ENCODE data around the gene C19orf67. TPM values are rescaled to one million over a fixed set of nuclear protein-coding genes. Genes with fewer than 3 reads are reported as not detected.

The C19orf67 gene
- total and polyA plus RNA-seq, 2 donors from 2014 or later: not detected

- H3K4me1 ChIP-seq (ENCODE audit: control insufficient read depth in 2 of 3, insufficient read depth in 2 of 3, low read depth in 1 of 3, low read length in 3 of 3): peaks cover 0 to 7% (median 6%) of the 10 kb centered on the region in 3 donors
- FAIRE-seq (no peak), DNase-seq (no peak)
- no peak for TF ChIP-seq CTCF (IDR thresholded peaks at IDR 0.05; ENCODE audit: borderline replicate concordance, extremely low read depth, insufficient read depth)
- no peaks in the 10 kb centered on the region for H3K27me3 ChIP-seq (ENCODE audit: control insufficient read depth, insufficient read depth, low read length)
- no peaks in the 10 kb centered on the region for H3K36me3 ChIP-seq (ENCODE audit: control insufficient read depth in 2 of 3, insufficient read depth in 3 of 3, low read length in 3 of 3)
- H3K9me3 ChIP-seq (ENCODE audit: control insufficient read depth in 2 of 3, insufficient read depth in 1 of 3, low read length in 3 of 3): no peaks in the 10 kb centered on the region
- no peak overlapping the region for H3K9ac ChIP-seq (ENCODE audit: low read length in 3 of 3)
- intact Hi-C loops (cut with DNase I): loop anchor here (10.0 kb wide), 1 partner anchor 170 kb away; no protein-coding TSS in a partner anchor
- H3K27ac ChIP-seq (ENCODE audit: low read depth in 2 of 2, low read length in 2 of 2): no peak overlapping the region
- no peak overlapping the region for H3K4me3 ChIP-seq (ENCODE audit: low read length in 3 of 3)
Measured at GRCh38 chr19:14054721-14055120, 30.9 kb downstream of the C19orf67 start.

- H3K27me3 ChIP-seq (ENCODE audit: control insufficient read depth, insufficient read depth, low read length): no peaks in the 10 kb centered on the region
- TF ChIP-seq CTCF (IDR thresholded peaks at IDR 0.05; ENCODE audit: borderline replicate concordance, extremely low read depth, insufficient read depth): no peak
- FAIRE-seq (no peak), DNase-seq (no peak)
- no peak overlapping the region for H3K27ac ChIP-seq (ENCODE audit: low read depth in 2 of 2, low read length in 2 of 2)
- intact Hi-C loops (cut with DNase I): loop anchor here (10.0 kb wide), 1 partner anchor 169 kb away; no protein-coding TSS in a partner anchor
- H3K4me1 ChIP-seq (ENCODE audit: control insufficient read depth in 2 of 3, insufficient read depth in 2 of 3, low read depth in 1 of 3, low read length in 3 of 3): peaks cover 0 to 7% (median 6%) of the 10 kb centered on the region in 3 donors
- H3K36me3 ChIP-seq (ENCODE audit: control insufficient read depth in 2 of 3, insufficient read depth in 3 of 3, low read length in 3 of 3): no peaks in the 10 kb centered on the region
- H3K4me3 ChIP-seq (ENCODE audit: low read length in 3 of 3): no peak overlapping the region
- no peaks in the 10 kb centered on the region for H3K9me3 ChIP-seq (ENCODE audit: control insufficient read depth in 2 of 3, insufficient read depth in 1 of 3, low read length in 3 of 3)
- H3K9ac ChIP-seq (ENCODE audit: low read length in 3 of 3): no peak overlapping the region
Measured at GRCh38 chr19:14054099-14054498, 31.5 kb downstream of the C19orf67 start.

- no peak for FAIRE-seq
- H3K36me3 ChIP-seq (ENCODE audit: control insufficient read depth in 2 of 3, insufficient read depth in 3 of 3, low read length in 3 of 3): no peaks in the 10 kb centered on the region
- peaks cover 0 to 3% (median 0%) of the 10 kb centered on the region in 3 donors for H3K9me3 ChIP-seq (ENCODE audit: control insufficient read depth in 2 of 3, insufficient read depth in 1 of 3, low read length in 3 of 3)
- H3K9ac ChIP-seq (ENCODE audit: low read length in 3 of 3): no peak overlapping the region
- intact Hi-C loops (cut with DNase I): loop anchor here (10.0 kb wide), 1 partner anchor 169 kb away; no protein-coding TSS in a partner anchor
- peaks cover 0 to 7% (median 3%) of the 10 kb centered on the region in 3 donors for H3K4me1 ChIP-seq (ENCODE audit: control insufficient read depth in 2 of 3, insufficient read depth in 2 of 3, low read depth in 1 of 3, low read length in 3 of 3)
- TF ChIP-seq CTCF (IDR thresholded peaks at IDR 0.05; ENCODE audit: borderline replicate concordance, extremely low read depth, insufficient read depth): no peak
- H3K4me3 ChIP-seq (ENCODE audit: low read length in 3 of 3): no peak overlapping the region
- no peaks in the 10 kb centered on the region for H3K27me3 ChIP-seq (ENCODE audit: control insufficient read depth, insufficient read depth, low read length)
- H3K27ac ChIP-seq (ENCODE audit: low read depth in 2 of 2, low read length in 2 of 2): no peak overlapping the region
- DNase-seq: no peak
Measured at GRCh38 chr19:14053500-14053899, 32.1 kb downstream of the C19orf67 start.

GRCh38 chr19:14053032-14053431, 32.6 kb downstream of the C19orf67 start:
- intact Hi-C loops (cut with DNase I): loop anchor here (10.0 kb wide), 1 partner anchor 168 kb away; no protein-coding TSS in a partner anchor

More at GRCh38 chr19:14053032-14053431, 32.6 kb downstream of the C19orf67 start:
- FAIRE-seq (no peak), DNase-seq (no peak)
- Histone ChIP-seq H3K4me3 (ENCODE audit: low read length in 3 of 3) (no peak overlapping the region), H3K4me1 (ENCODE audit: control insufficient read depth in 2 of 3, insufficient read depth in 2 of 3, low read depth in 1 of 3, low read length in 3 of 3) (peaks cover 0 to 3% (median 0%) of the 10 kb centered on the region in 3 donors), H3K9ac (ENCODE audit: low read length in 3 of 3) (no peak overlapping the region), H3K36me3 (ENCODE audit: control insufficient read depth in 2 of 3, insufficient read depth in 3 of 3, low read length in 3 of 3) (no peaks in the 10 kb centered on the region), H3K27ac (ENCODE audit: low read depth in 2 of 2, low read length in 2 of 2) (no peak overlapping the region), H3K27me3 (ENCODE audit: control insufficient read depth, insufficient read depth, low read length) (no peaks in the 10 kb centered on the region), H3K9me3 (ENCODE audit: control insufficient read depth in 2 of 3, insufficient read depth in 1 of 3, low read length in 3 of 3) (peaks cover 0 to 5% (median 0%) of the 10 kb centered on the region in 3 donors)
- TF ChIP-seq CTCF (IDR thresholded peaks at IDR 0.05; ENCODE audit: borderline replicate concordance, extremely low read depth, insufficient read depth): no peak
